ENCODE measurements around the gene GOLM1.

GOLM1 gene

DNA sequence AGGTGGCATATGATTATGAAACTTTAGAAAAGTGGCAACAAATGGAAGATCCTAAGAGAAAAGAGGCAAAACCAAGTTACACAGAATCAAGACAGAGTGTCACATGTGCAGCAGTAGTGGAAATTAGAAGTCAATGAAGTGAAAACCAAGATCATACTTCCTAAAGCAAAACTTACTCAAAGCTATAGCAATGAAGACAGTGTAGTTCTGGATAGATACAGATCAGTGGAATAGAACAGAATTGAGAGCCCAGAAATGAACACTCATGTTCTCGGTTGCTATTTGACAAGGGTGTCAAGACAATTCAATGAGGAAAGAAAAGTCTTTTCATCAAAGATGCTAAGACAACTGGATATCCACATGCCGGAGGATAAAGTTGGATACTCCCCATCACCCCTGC lies 114.9 kb downstream of the GOLM1 start:
- no peak overlapping the region for H3K27ac Mint-ChIP-seq
- H3K4me1 Mint-ChIP-seq = no peaks in the 10 kb centered on the region
- no peak overlapping the region for H3K4me3 Mint-ChIP-seq
- H3K36me3 Mint-ChIP-seq (ENCODE audit: low read depth) = peaks cover 94% of the 10 kb centered on the region
- TF ChIP-seq, protein P1, sequence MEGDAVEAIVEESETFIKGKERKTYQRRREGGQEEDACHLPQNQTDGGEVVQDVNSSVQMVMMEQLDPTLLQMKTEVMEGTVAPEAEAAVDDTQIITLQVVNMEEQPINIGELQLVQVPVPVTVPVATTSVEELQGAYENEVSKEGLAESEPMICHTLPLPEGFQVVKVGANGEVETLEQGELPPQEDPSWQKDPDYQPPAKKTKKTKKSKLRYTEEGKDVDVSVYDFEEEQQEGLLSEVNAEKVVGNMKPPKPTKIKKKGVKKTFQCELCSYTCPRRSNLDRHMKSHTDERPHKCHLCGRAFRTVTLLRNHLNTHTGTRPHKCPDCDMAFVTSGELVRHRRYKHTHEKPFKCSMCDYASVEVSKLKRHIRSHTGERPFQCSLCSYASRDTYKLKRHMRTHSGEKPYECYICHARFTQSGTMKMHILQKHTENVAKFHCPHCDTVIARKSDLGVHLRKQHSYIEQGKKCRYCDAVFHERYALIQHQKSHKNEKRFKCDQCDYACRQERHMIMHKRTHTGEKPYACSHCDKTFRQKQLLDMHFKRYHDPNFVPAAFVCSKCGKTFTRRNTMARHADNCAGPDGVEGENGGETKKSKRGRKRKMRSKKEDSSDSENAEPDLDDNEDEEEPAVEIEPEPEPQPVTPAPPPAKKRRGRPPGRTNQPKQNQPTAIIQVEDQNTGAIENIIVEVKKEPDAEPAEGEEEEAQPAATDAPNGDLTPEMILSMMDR (IDR thresholded peaks at IDR 0.05; ENCODE audit: unreplicated experiment in 3 of 3) = no peak
- no peaks in the 10 kb centered on the region for H3K9me3 Mint-ChIP-seq
- no peaks in the 10 kb centered on the region for H3K27me3 Mint-ChIP-seq (ENCODE audit: low read depth)

DNA sequence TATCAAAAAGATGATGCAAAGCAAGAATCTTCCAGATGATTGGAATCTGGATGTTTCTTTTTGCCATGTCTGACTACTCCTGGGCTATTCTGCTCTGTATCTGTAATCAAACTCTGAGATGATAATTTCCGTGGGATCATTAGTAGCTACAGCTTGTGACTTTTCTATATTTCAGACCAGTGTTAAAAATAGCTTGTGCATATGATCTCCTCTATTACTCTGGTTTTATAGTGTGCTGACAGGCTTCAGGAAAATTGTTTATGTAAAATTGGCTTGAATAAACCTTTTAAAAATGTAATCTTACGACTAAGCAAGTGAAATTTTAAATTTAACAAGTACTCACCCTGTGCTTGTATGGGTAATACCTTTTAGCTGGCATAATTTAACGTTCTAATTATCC lies 118.0 kb downstream of the GOLM1 start:
- H3K36me3 Mint-ChIP-seq (ENCODE audit: low read depth) = peaks cover 93% of the 10 kb centered on the region
- TF ChIP-seq, protein P1 (IDR thresholded peaks at IDR 0.05; ENCODE audit: unreplicated experiment in 3 of 3) = no peak
- no peaks in the 10 kb centered on the region for H3K4me1 Mint-ChIP-seq
- no peak overlapping the region for H3K4me3 Mint-ChIP-seq
- no peak overlapping the region for H3K27ac Mint-ChIP-seq
- H3K9me3 Mint-ChIP-seq = no peaks in the 10 kb centered on the region
- no peaks in the 10 kb centered on the region for H3K27me3 Mint-ChIP-seq (ENCODE audit: low read depth)

DNA sequence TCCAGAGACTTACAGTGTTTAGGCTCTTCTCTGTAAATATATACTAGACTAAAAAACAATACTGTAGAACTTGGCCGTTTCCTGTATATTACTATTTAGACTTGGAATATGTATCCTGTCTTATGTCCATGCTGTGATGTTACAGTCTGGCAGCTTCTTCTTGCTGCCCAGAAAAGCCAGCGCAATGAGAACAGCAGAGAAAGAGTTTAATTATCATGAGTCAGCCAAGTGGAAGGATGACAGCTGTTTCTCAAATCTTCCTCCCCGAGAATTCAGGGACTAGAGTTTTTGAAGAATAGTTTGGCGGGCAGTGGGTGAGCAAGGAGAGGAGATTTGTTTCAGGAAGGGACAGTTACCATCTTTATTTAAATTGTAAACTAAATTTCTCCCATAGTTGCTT lies 120.9 kb downstream of the GOLM1 start:
- Mint-ChIP-seq H3K4me1 (no peaks in the 10 kb centered on the region), H3K27me3 (ENCODE audit: low read depth) (no peaks in the 10 kb centered on the region), H3K9me3 (no peaks in the 10 kb centered on the region)

More for the DNA sequence above, 120.9 kb downstream of the GOLM1 start:
- Mint-ChIP-seq H3K27ac (peak overlapping the region in 2 of 3 experiments; percentile 11 to 74), H3K4me3 (no peak overlapping the region), H3K36me3 (ENCODE audit: low read depth) (peaks cover 73% of the 10 kb centered on the region)
- TF ChIP-seq, protein P1 (IDR thresholded peaks at IDR 0.05; ENCODE audit: unreplicated experiment in 3 of 3) = no peak

Data from nephron (organoid).